GM23338 (cell line): ENCODE measurements around the gene ZBTB20. TPM values are rescaled to one million over a fixed set of nuclear protein-coding genes. Genes with fewer than 3 reads are reported as not detected.

ENCODE experiments used
- ATAC-seq: fragments of 200-7000 bp; cut with Tn5 transposase; 3 replicates; pipeline ENCODE4 v1.9.1; 2020
- DNase-seq: peaks from one replicate; pipeline ENCODE4 v3.0.0-alpha.2; 2015; ENCODE audit warnings: low spot score
- H2AFZ ChIP-seq: fragments of 200-600 bp; sonication (generic); 2 replicates; pipeline ENCODE4 v1.8.0; 2016; ENCODE audit warnings: antibody characterized with exemption, mild to moderate bottlenecking, moderate library complexity
- H3F3A ChIP-seq: fragments of 200-600 bp; sonication (generic); replicated peaks from 2 replicates; pipeline ENCODE4 v1.8.0; 2017; ENCODE audit warnings: antibody characterized with exemption, mixed run types, low read depth
- H3K27ac ChIP-seq: fragments of 200-600 bp; sonication (generic); 2 replicates; pipeline ENCODE4 v1.6.1; 2016; ENCODE audit warnings: low read depth
- H3K27me3 ChIP-seq: fragments of 200-600 bp; sonication (generic); 2 replicates; pipeline ENCODE4 v1.8.0; 2016; ENCODE audit warnings: mild to moderate bottlenecking, mixed run types, moderate library complexity; ENCODE audit not compliant: insufficient read depth
- H3K36me3 ChIP-seq: fragments of 200-600 bp; sonication (generic); 2 replicates; pipeline ENCODE4 v1.8.0; 2016; ENCODE audit warnings: mild to moderate bottlenecking; ENCODE audit not compliant: insufficient read depth
- H3K4me1 ChIP-seq: fragments of 200-600 bp; sonication (generic); 2 replicates; pipeline ENCODE4 v1.8.0; 2016; ENCODE audit warnings: mild to moderate bottlenecking, moderate library complexity; ENCODE audit not compliant: insufficient read depth
- H3K4me2 ChIP-seq: fragments of 200-600 bp; sonication (generic); 2 replicates; pipeline ENCODE4 v1.7.1; 2017; ENCODE audit warnings: mixed run types
- H3K4me3 ChIP-seq: fragments of 200-600 bp; sonication (generic); 2 replicates; pipeline ENCODE4 v1.6.1; 2016; ENCODE audit warnings: mixed run types
- H3K79me2 ChIP-seq: fragments of 200-600 bp; sonication (generic); replicated peaks from 2 replicates; pipeline ENCODE4 v1.8.0; 2017; ENCODE audit warnings: mild to moderate bottlenecking; ENCODE audit not compliant: insufficient read depth
- H3K9me2 ChIP-seq: fragments of 200-600 bp; sonication (generic); 2 replicates; pipeline ENCODE4 v1.8.0; 2017; ENCODE audit not compliant: insufficient read depth
- H4K20me1 ChIP-seq: fragments of 200-600 bp; sonication (generic); replicated peaks from 2 replicates; pipeline ENCODE4 v1.8.0; 2017; ENCODE audit warnings: mild to moderate bottlenecking; ENCODE audit not compliant: insufficient read depth
- H3K27ac Mint-ChIP-seq: 2 replicates; pipeline ENCODE4 v1.8.0; 2020; ENCODE audit warnings: inconsistent platforms, mild to moderate bottlenecking, moderate library complexity, mixed read lengths
- H3K27me3 Mint-ChIP-seq: 3 replicates; pipeline ENCODE4 v1.8.0; 2022; ENCODE audit warnings: low read depth, mild to moderate bottlenecking, moderate library complexity, mixed read lengths, inconsistent platforms; ENCODE audit not compliant: insufficient read depth, poor library complexity
- H3K36me3 Mint-ChIP-seq: 3 replicates; pipeline ENCODE4 v1.8.0; 2021; ENCODE audit warnings: low read depth, mild to moderate bottlenecking, inconsistent platforms, moderate library complexity, mixed read lengths
- H3K4me1 Mint-ChIP-seq: 3 replicates; pipeline ENCODE4 v1.8.0; 2020; ENCODE audit warnings: mild to moderate bottlenecking, inconsistent platforms, mixed read lengths
- H3K4me3 Mint-ChIP-seq: 3 replicates; pipeline ENCODE4 v1.8.0; 2021; ENCODE audit warnings: moderate library complexity, mild to moderate bottlenecking, inconsistent platforms, mixed read lengths
- H3K9me3 Mint-ChIP-seq: 3 replicates; pipeline ENCODE4 v1.8.0; 2020; ENCODE audit warnings: moderate library complexity, mild to moderate bottlenecking, inconsistent platforms, mixed read lengths
- CREB1 ChIP-seq: fragments of 250-450 bp; sonication (Bioruptor Pico); IDR thresholded peaks from 2 replicates; pipeline ENCODE4 v1.5.0; 2020; ENCODE audit warnings: low read depth, mild to moderate bottlenecking, moderate library complexity
- ZNF114 ChIP-seq: fragments of 250-450 bp; sonication (Bioruptor Pico); IDR thresholded peaks from 2 replicates; pipeline ENCODE4 v1.5.0; 2020; ENCODE audit warnings: mild to moderate bottlenecking, moderate library complexity
- ZNF331 ChIP-seq: fragments of 250-450 bp; sonication (Bioruptor Pico); IDR thresholded peaks from 2 replicates; pipeline ENCODE4 v1.5.0; 2020; ENCODE audit warnings: low read depth, mild to moderate bottlenecking, moderate library complexity
- polyA plus RNA-seq: library from polyadenylated mRNA; unstranded; fragments of >200 nt; fragmentation: Nextera tagmentation; extraction: Ambion mirVana; gene quantifications from 2 replicates; pipeline ENCODE4 v1.2.1, GENCODE V29; 2016
- total RNA-seq: library from RNA; depleted of rRNA; stranded (reverse); fragments of >200 nt; shearing (Covaris generic); gene quantifications from 2 replicates; pipeline ENCODE4 v1.2.3, GENCODE V29; 2014
- TF ChIP-seq, protein P1 (sequence below): IDR thresholded peaks from one replicate; pipeline ENCODE4 v1.6.1; 2018; ENCODE audit warnings: antibody characterized with exemption; ENCODE audit not compliant: unreplicated experiment
- TF ChIP-seq, protein P2 (sequence below), 2 experiments: fragments of 200-600 bp in 1 of 2; sonication (generic) in 1 of 2; conservative IDR thresholded peaks; 2 replicates each; pipeline versions ENCODE4 v1.5.1 to v1.6.1; 2016 to 2017; ENCODE audit warnings: antibody characterized with exemption in 2 of 2, low read depth in 2 of 2, mild to moderate bottlenecking in 2 of 2, moderate library complexity in 1 of 2

The ZBTB20 gene
- total and polyA plus RNA-seq, 2 experiments from 2014 or later = 2.0 to 3.3 TPM

DNA sequence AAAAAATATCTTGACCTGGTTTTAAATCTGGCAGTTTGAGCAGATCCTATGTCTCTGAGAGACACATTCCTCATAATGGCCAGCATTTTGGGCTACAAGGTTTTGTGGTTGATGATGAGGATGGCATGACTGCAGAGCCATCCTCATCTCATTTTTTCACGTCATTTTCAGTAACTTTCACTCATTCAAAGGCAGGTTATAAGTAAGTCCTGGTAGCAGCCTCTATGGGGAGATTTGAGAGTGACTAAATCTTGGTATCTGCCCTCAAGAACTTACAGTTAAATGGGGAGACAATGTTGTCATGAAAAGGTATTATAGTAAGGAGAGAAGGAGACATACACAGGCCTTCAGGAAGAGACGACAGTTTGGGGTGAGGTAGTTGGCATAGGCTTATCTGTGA, 838.7 kb downstream of the ZBTB20 start:
- DNase-seq (no peak), ATAC-seq (no peak)
- Histone ChIP-seq H3K27me3 (no peaks in the 10 kb centered on the region), H3K27ac (no peak overlapping the region), H3K4me3 (no peak overlapping the region), H3K79me2 (no peaks in the 10 kb centered on the region), H3K4me1 (no peaks in the 10 kb centered on the region), H3K9me2 (peaks cover 22% of the 10 kb centered on the region), H2AFZ (no peak overlapping the region; the same call in 1 of the 2 replicates), H4K20me1 (no peaks in the 10 kb centered on the region), H3K36me3 (no peaks in the 10 kb centered on the region), H3F3A (no peaks in the 10 kb centered on the region), H3K4me2 (no peak overlapping the region)
- Mint-ChIP-seq H3K27ac (no peak overlapping the region), H3K4me1 (no peaks in the 10 kb centered on the region), H3K36me3 (no peaks in the 10 kb centered on the region), H3K4me3 (no peak overlapping the region), H3K27me3 (peaks cover 5% of the 10 kb centered on the region), H3K9me3 (no peaks in the 10 kb centered on the region)
- TF ChIP-seq, protein P1, sequence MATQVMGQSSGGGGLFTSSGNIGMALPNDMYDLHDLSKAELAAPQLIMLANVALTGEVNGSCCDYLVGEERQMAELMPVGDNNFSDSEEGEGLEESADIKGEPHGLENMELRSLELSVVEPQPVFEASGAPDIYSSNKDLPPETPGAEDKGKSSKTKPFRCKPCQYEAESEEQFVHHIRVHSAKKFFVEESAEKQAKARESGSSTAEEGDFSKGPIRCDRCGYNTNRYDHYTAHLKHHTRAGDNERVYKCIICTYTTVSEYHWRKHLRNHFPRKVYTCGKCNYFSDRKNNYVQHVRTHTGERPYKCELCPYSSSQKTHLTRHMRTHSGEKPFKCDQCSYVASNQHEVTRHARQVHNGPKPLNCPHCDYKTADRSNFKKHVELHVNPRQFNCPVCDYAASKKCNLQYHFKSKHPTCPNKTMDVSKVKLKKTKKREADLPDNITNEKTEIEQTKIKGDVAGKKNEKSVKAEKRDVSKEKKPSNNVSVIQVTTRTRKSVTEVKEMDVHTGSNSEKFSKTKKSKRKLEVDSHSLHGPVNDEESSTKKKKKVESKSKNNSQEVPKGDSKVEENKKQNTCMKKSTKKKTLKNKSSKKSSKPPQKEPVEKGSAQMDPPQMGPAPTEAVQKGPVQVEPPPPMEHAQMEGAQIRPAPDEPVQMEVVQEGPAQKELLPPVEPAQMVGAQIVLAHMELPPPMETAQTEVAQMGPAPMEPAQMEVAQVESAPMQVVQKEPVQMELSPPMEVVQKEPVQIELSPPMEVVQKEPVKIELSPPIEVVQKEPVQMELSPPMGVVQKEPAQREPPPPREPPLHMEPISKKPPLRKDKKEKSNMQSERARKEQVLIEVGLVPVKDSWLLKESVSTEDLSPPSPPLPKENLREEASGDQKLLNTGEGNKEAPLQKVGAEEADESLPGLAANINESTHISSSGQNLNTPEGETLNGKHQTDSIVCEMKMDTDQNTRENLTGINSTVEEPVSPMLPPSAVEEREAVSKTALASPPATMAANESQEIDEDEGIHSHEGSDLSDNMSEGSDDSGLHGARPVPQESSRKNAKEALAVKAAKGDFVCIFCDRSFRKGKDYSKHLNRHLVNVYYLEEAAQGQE = no peak
- TF ChIP-seq, protein P2, sequence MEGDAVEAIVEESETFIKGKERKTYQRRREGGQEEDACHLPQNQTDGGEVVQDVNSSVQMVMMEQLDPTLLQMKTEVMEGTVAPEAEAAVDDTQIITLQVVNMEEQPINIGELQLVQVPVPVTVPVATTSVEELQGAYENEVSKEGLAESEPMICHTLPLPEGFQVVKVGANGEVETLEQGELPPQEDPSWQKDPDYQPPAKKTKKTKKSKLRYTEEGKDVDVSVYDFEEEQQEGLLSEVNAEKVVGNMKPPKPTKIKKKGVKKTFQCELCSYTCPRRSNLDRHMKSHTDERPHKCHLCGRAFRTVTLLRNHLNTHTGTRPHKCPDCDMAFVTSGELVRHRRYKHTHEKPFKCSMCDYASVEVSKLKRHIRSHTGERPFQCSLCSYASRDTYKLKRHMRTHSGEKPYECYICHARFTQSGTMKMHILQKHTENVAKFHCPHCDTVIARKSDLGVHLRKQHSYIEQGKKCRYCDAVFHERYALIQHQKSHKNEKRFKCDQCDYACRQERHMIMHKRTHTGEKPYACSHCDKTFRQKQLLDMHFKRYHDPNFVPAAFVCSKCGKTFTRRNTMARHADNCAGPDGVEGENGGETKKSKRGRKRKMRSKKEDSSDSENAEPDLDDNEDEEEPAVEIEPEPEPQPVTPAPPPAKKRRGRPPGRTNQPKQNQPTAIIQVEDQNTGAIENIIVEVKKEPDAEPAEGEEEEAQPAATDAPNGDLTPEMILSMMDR (conservative IDR thresholded peaks at IDR 0.05; ENCODE audit: low read depth in 2 of 2) = no peak
- TF ChIP-seq ZNF331 (CRISPR knock-in tag) = no peak

DNA sequence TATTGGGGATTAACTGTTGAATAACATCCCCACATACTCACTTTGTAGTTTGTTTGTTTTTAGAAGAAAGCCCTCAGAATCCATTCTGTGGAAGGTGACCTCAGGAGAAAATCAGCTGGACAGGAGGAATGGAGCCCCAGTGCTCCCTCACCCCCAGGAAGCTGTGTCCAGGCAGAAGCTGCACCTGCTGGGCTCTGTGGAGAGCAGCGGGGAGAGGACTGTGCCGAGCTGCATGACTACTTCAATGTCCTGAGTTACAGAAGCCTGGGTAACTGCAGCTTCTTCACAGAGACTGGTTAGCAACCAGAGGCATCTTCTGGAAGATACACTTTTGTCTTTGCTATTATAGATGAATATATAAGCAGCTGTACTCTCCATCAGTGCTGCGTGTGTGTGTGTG, 839.3 kb downstream of the ZBTB20 start:
- Histone ChIP-seq H3K27me3 (no peaks in the 10 kb centered on the region), H4K20me1 (no peaks in the 10 kb centered on the region), H2AFZ (no peak overlapping the region), H3K4me1 (no peaks in the 10 kb centered on the region), H3K36me3 (no peaks in the 10 kb centered on the region), H3K79me2 (no peaks in the 10 kb centered on the region), H3K27ac (no peak overlapping the region), H3K4me2 (no peak overlapping the region), H3F3A (no peaks in the 10 kb centered on the region), H3K4me3 (no peak overlapping the region), H3K9me2 (peaks cover 22% of the 10 kb centered on the region)
- Mint-ChIP-seq H3K27ac (no peak overlapping the region), H3K27me3 (peaks cover 5% of the 10 kb centered on the region), H3K36me3 (no peaks in the 10 kb centered on the region), H3K9me3 (no peaks in the 10 kb centered on the region), H3K4me1 (no peaks in the 10 kb centered on the region), H3K4me3 (no peak overlapping the region)
- ATAC-seq = no peak
- TF ChIP-seq ZNF114 (CRISPR knock-in tag) (no peak), CREB1 (CRISPR knock-in tag) (no peak)
- no peak for DNase-seq
